Measurements from ENCODE around the gene SCO1.

GRCh38 chr17:10666906-10667305 lies 30.4 kb downstream of the SCO1 start:
- TF ChIP-seq POLR2AphosphoS5 (IDR thresholded peaks at IDR 0.05; ENCODE audit: borderline replicate concordance, low read depth, low read length) (no peak), EZH2 (IDR thresholded peaks at IDR 0.05) (no peak)
